Adrenal gland (tissue), 12 donors: ENCODE results near the gene PTGFRN. TPM values are rescaled to one million over a fixed set of nuclear protein-coding genes. Genes with fewer than 3 reads are reported as not detected.

Experiments
- DNase-seq, 7 donors: peaks; one replicate each; pipeline ENCODE4 v3.0.0-alpha.2; 2019 to 2020
- H3K27ac ChIP-seq, 5 donors: fragments of 200-600 bp; sonication (generic) in 4 of 5; 1 replicate in 3 of 5; 2 replicates in 2 of 5; pipeline versions ENCODE4 v1.5.1 to v1.8.0; 2016 to 2020; ENCODE audit warnings: mild to moderate bottlenecking in 1 of 5
- H3K27me3 ChIP-seq: fragments of 200-600 bp; 2 replicates; pipeline ENCODE4 v1.8.0; 2021
- H3K36me3 ChIP-seq, 2 donors: fragments of 200-600 bp; replicated peaks in 1 of 2; 1 replicate in 1 of 2; 2 replicates in 1 of 2; pipeline versions ENCODE4 v1.5.1 to v1.8.0; 2018 to 2022
- H3K4me1 ChIP-seq, 2 donors: fragments of 200-600 bp; replicated peaks in 1 of 2; 1 replicate in 1 of 2; 2 replicates in 1 of 2; pipeline versions ENCODE4 v1.5.1 to v1.8.0; 2018 to 2021
- H3K4me3 ChIP-seq, 4 donors: fragments of 200-600 bp; sonication (generic) in 3 of 4; one replicate each; pipeline ENCODE4 v1.5.1; 2016 to 2018
- H3K9me3 ChIP-seq, 3 donors: fragments of 200-600 bp; sonication (generic) in 1 of 3; replicated peaks in 1 of 3; 1 replicate in 2 of 3; 2 replicates in 1 of 3; pipeline versions ENCODE4 v1.5.1 to v1.8.0; 2016 to 2021
- CTCF ChIP-seq, 6 experiments: fragments of 450-650 bp in 4 of 6; fragments of 200-600 bp in 2 of 6; sonication (generic) in 1 of 6; IDR thresholded peaks; 1 replicate in 5 of 6; 2 replicates in 1 of 6; pipeline versions ENCODE4 v1.5.1 to v1.8.0; 2016 to 2021; ENCODE audit warnings: antibody characterized with exemption in 6 of 6, mild to moderate bottlenecking in 2 of 6, moderate library complexity in 1 of 6
- POLR2A ChIP-seq, 2 donors: fragments of 450-650 bp; IDR thresholded peaks; one replicate each; pipeline ENCODE4 v1.6.1; 2017; ENCODE audit warnings: antibody characterized with exemption in 2 of 2, mild to moderate bottlenecking in 2 of 2, moderate library complexity in 1 of 2
- whole genome bisulfite sequencing, 4 donors: extraction: QIAGEN DNeasy Blood & Tissue Kit in 2 of 4; methylation state at CpG; one replicate each; pipeline versions ENCODE4 v1.1.5 to v1.1.7; 2013 to 2017; 5-methylcytosine and 5-hydroxymethylcytosine counted together
- intact Hi-C, 2 donors: fragments of 100-400 bp; cut with DNase I; formaldehyde crosslinking; loops; one replicate each; pipeline versions ENCODE4 v1.14.1 to v1.15.0; 2022 to 2023
- polyA plus RNA-seq, 3 donors: library from polyadenylated mRNA; stranded (reverse); fragments of 200-250 nt in 2 of 3; fragments of 350-450 nt in 1 of 3; fragmentation: Illumina TruSeq in 1 of 3; extraction: RNeasy Lipid Tissue Mini Kit (QIAGEN cat#74804) in 1 of 3; gene quantifications; one replicate each; pipeline ENCODE4 v1.2.3, GENCODE V29; 2013 to 2014
- total RNA-seq, 9 donors: library from RNA; depleted of rRNA in 4 of 9; stranded (reverse); fragments of >200 nt in 4 of 9; fragments of 120-200 nt in 1 of 9; fragmentation: NEBNext Ultra II Directional in 1 of 9; extraction: Animal tissue kit (Norgen Biotek cat#: 25700) in 1 of 9; gene quantifications; one replicate each; pipeline versions ENCODE4 v1.1.0 to v1.2.4, GENCODE V29; 2013 to 2023
- donor health status: healthy with polysubstance abuse.
- donor health status: Bipolar disorder and iron deficiency.
- donor health status: DM: yes; HTN: yes; CAD: no.
- donor health status: DM: no; HTN: no; CAD: no.
- donor health status: DM: no; HTN: no; CAD: no.
- donor health status: DM: yes; HTN: yes; CAD: no.

PTGFRN gene
- total and polyA plus RNA-seq, 12 donors = 63.3 to 173 (median 67.4) TPM

GRCh38 chr1:116991918-116992317 is 82.2 kb downstream of the PTGFRN start:
- H3K4me1 ChIP-seq = peaks cover 19 to 32% of the 10 kb centered on the region in 2 donors
- DNase-seq = no peak
- H3K4me3 ChIP-seq = no peak overlapping the region
- peak overlapping the region in 2 of 5 donors; percentile 54 to 75 for H3K27ac ChIP-seq
- no peaks in the 10 kb centered on the region for H3K27me3 ChIP-seq
- H3K36me3 ChIP-seq = no peaks in the 10 kb centered on the region
- 78 to 100% (median 90%) methylated on average over 1 of the region's 1 CpG for WGBS, 4 donors
- TF ChIP-seq CTCF (IDR thresholded peaks at IDR 0.05) = no peak
- no peak for TF ChIP-seq POLR2A (IDR thresholded peaks at IDR 0.05)
- H3K9me3 ChIP-seq = no peaks in the 10 kb centered on the region
- intact Hi-C loops = no loop called here

GRCh38 chr1:116993286-116993685 is 83.6 kb downstream of the PTGFRN start:
- H3K4me3 ChIP-seq = no peak overlapping the region
- H3K27me3 ChIP-seq = no peaks in the 10 kb centered on the region
- DNase-seq = no peak
- H3K27ac ChIP-seq = no peak overlapping the region
- no peak for TF ChIP-seq CTCF (IDR thresholded peaks at IDR 0.05)
- TF ChIP-seq POLR2A (IDR thresholded peaks at IDR 0.05) = no peak
- no peaks in the 10 kb centered on the region for H3K9me3 ChIP-seq
- intact Hi-C loops = no loop called here
- no peaks in the 10 kb centered on the region for H3K36me3 ChIP-seq
- H3K4me1 ChIP-seq = peaks cover 14 to 35% of the 10 kb centered on the region in 2 donors
- 89 to 94% (median 93%) methylated on average over 7 of the region's 7 CpGs for WGBS, 4 donors

- H3K4me1 ChIP-seq = peaks cover 10 to 26% of the 10 kb centered on the region in 2 donors
- TF ChIP-seq CTCF (IDR thresholded peaks at IDR 0.05) (no peak), POLR2A (IDR thresholded peaks at IDR 0.05) (no peak)
Observed at GRCh38 chr1:116994411-116994810, 84.7 kb downstream of the PTGFRN start.

GRCh38 chr1:116997066-116997465 is 87.3 kb downstream of the PTGFRN start:
- TF ChIP-seq POLR2A (IDR thresholded peaks at IDR 0.05) = no peak
- H3K27me3 ChIP-seq = no peaks in the 10 kb centered on the region

More at GRCh38 chr1:116994411-116994810, 84.7 kb downstream of the PTGFRN start:
- Histone ChIP-seq H3K9me3 (no peaks in the 10 kb centered on the region), H3K27me3 (no peaks in the 10 kb centered on the region), H3K4me3 (no peak overlapping the region), H3K27ac (no peak overlapping the region), H3K36me3 (no peaks in the 10 kb centered on the region)
- intact Hi-C loops = no loop called here
- 67 to 83% (median 72%) methylated on average over 2 of the region's 2 CpGs for WGBS, 4 donors
- DNase-seq = no peak

GRCh38 chr1:116997636-116998035 is 87.9 kb downstream of the PTGFRN start:
- Histone ChIP-seq H3K27ac (peak overlapping the region in 1 of 5 donors; percentile 25), H3K4me3 (no peak overlapping the region), H3K36me3 (no peaks in the 10 kb centered on the region), H3K27me3 (no peaks in the 10 kb centered on the region), H3K9me3 (no peaks in the 10 kb centered on the region), H3K4me1 (peaks cover 0 to 10% of the 10 kb centered on the region in 2 donors)
- TF ChIP-seq POLR2A (IDR thresholded peaks at IDR 0.05) = no peak
- no peak for TF ChIP-seq CTCF (IDR thresholded peaks at IDR 0.05)
- intact Hi-C loops = no loop called here
- DNase-seq = peak in 6 of 7 donors; percentile 51 to 75 (median 61)

More at GRCh38 chr1:116997066-116997465, 87.3 kb downstream of the PTGFRN start:
- Histone ChIP-seq H3K4me3 (no peak overlapping the region), H3K4me1 (peaks cover 0 to 10% of the 10 kb centered on the region in 2 donors), H3K36me3 (no peaks in the 10 kb centered on the region), H3K27ac (peak overlapping the region in 1 of 5 donors; percentile 25), H3K9me3 (no peaks in the 10 kb centered on the region)
- intact Hi-C loops = no loop called here
- 88 to 100% (median 92%) methylated on average over 1 of the region's 1 CpG for WGBS, 4 donors
- no peak for DNase-seq
